A549 (cell line): ENCODE results near the gene TEX2. TPM values are rescaled to one million over a fixed set of nuclear protein-coding genes. Genes with fewer than 3 reads are reported as not detected.

Source experiments
- ATAC-seq, 2 experiments: fragments of 200-7000 bp in 1 of 2; fragments of >200 bp in 1 of 2; cut with Nextera tagmentation in 1 of 2; cut with Tn5 transposase in 1 of 2; 3 replicates each; pipeline versions ENCODE4 v1.8.0 to v1.9.1; 2018 to 2020; ENCODE audit warnings: mild to moderate bottlenecking in 1 of 2, moderate library complexity in 1 of 2
- CTCF ChIA-PET: fragments of 300-600 bp; sonication (Branson Sonifier 250); formaldehyde crosslinking; extraction: SDS; loops from one replicate; lab custom pipeline; 2021; ENCODE audit warnings: antibody characterized with exemption, inconsistent platforms; lab: Yijun Ruan, JAX
- POLR2A ChIA-PET: fragments of 350-600 bp; formaldehyde crosslinking; extraction: SDS; loops from one replicate; lab custom pipeline; 2021; ENCODE audit warnings: antibody characterized with exemption, inconsistent platforms; lab: Yijun Ruan, JAX
- DNase-seq, 2 experiments: peaks; one replicate each; pipeline versions ENCODE4 v3.0.0 to v3.0.0-alpha.2; 2011 to 2016; ENCODE audit warnings: low read depth in 1 of 2, low spot score in 1 of 2
- FAIRE-seq: peaks from 2 replicates; lab custom pipeline; 2011; peaks lifted over from hg19 to GRCh38; lab: Jason Lieb, UNC
- H3K27ac ChIP-seq, 2 experiments: fragments of >200 bp; sonication (Bioruptor Twin); formaldehyde crosslinking; 3 replicates each; pipeline ENCODE4 v1.5.1; 2016 to 2017
- H3K4me1 ChIP-seq: fragments of >200 bp; sonication (Bioruptor Twin); formaldehyde crosslinking; 3 replicates; pipeline ENCODE4 v1.6.1; 2016
- H3K4me2 ChIP-seq: fragments of >200 bp; sonication (Bioruptor Twin); formaldehyde crosslinking; 3 replicates; pipeline ENCODE4 v1.6.1; 2016
- H3K4me3 ChIP-seq: fragments of >200 bp; sonication (Bioruptor Twin); formaldehyde crosslinking; 3 replicates; pipeline ENCODE4 v1.5.1; 2016
- H3K9me3 ChIP-seq: fragments of >200 bp; sonication (Bioruptor Twin); formaldehyde crosslinking; 3 replicates; pipeline ENCODE4 v1.6.1; 2016
- CEBPB ChIP-seq, 2 experiments: fragments of >200 bp in 1 of 2; sonication (Bioruptor Twin) in 1 of 2; formaldehyde crosslinking in 1 of 2; IDR thresholded peaks; 2 replicates each; pipeline ENCODE4 v1.6.1; 2012 to 2016
- EHMT2 ChIP-seq: fragments of 200-600 bp; sonication (generic); IDR thresholded peaks from 2 replicates; pipeline ENCODE4 v1.6.1; 2016; ENCODE audit warnings: antibody characterized with exemption, low read depth, mild to moderate bottlenecking, moderate library complexity
- ESRRA ChIP-seq: fragments of 150-350 bp; IDR thresholded peaks from 2 replicates; pipeline ENCODE4 v1.6.1; 2014; ENCODE audit warnings: mild to moderate bottlenecking, low read length, borderline replicate concordance
- FOSL2 ChIP-seq, 2 experiments: fragments of 450-650 bp in 1 of 2; fragments of >200 bp in 1 of 2; sonication (Bioruptor Twin) in 1 of 2; formaldehyde crosslinking; IDR thresholded peaks; 2 replicates each; pipeline versions ENCODE4 v1.5.0 to v1.6.1; 2016 to 2020; ENCODE audit warnings: mild to moderate bottlenecking in 1 of 2, moderate library complexity in 1 of 2
- HEYL ChIP-seq: fragments of 250-450 bp; sonication (Bioruptor Pico); IDR thresholded peaks from 2 replicates; pipeline ENCODE4 v1.8.0; 2021; ENCODE audit warnings: mild to moderate bottlenecking, moderate library complexity
- HOXB5 ChIP-seq: fragments of 250-450 bp; sonication (Bioruptor Pico); IDR thresholded peaks from 2 replicates; pipeline ENCODE4 v1.5.0; 2020; ENCODE audit warnings: mild to moderate bottlenecking, moderate library complexity
- JUN ChIP-seq, 2 experiments: fragments of >200 bp; sonication (Bioruptor Twin); formaldehyde crosslinking; IDR thresholded peaks; 2 replicates in 1 of 2; 3 replicates in 1 of 2; pipeline ENCODE4 v1.6.1; 2016 to 2017
- KDM1A ChIP-seq: fragments of 200-600 bp; sonication (generic); IDR thresholded peaks from 2 replicates; pipeline ENCODE4 v1.6.1; 2016; ENCODE audit warnings: low read depth, mild to moderate bottlenecking
- KDM5A ChIP-seq: fragments of 200-600 bp; sonication (generic); IDR thresholded peaks from 2 replicates; pipeline ENCODE4 v1.6.1; 2016; ENCODE audit warnings: antibody characterized with exemption, mild to moderate bottlenecking
- PHF8 ChIP-seq: fragments of 200-600 bp; sonication (generic); IDR thresholded peaks from 2 replicates; pipeline ENCODE4 v1.6.1; 2016; ENCODE audit warnings: low read depth, mild to moderate bottlenecking, antibody characterized with exemption, moderate library complexity, borderline replicate concordance
- RAD21 ChIP-seq, 2 experiments: fragments of >200 bp in 1 of 2; sonication (Bioruptor Twin) in 1 of 2; formaldehyde crosslinking in 1 of 2; IDR thresholded peaks in 1 of 2; conservative IDR thresholded peaks in 1 of 2; 2 replicates in 1 of 2; 3 replicates in 1 of 2; pipeline ENCODE4 v1.6.1; 2012 to 2018; ENCODE audit warnings: inconsistent platforms in 1 of 2
- RCOR1 ChIP-seq: fragments of 150-350 bp; IDR thresholded peaks from 2 replicates; pipeline ENCODE4 v1.6.1; 2014; ENCODE audit warnings: antibody characterized with exemption, low read length, low read depth
- SREBF2 ChIP-seq: fragments of 450-650 bp; IDR thresholded peaks from 2 replicates; pipeline ENCODE4 v1.6.1; 2014; ENCODE audit warnings: mild to moderate bottlenecking, moderate library complexity
- TP53 ChIP-seq: fragments of 250-450 bp; sonication (Bioruptor Pico); IDR thresholded peaks from 2 replicates; pipeline ENCODE4 v1.5.0; 2021; ENCODE audit warnings: mild to moderate bottlenecking, moderate library complexity
- WGBS: methylation state at CpG from one replicate; pipeline ENCODE4 v1.1.6; 2017; ENCODE audit errors: missing lambda C conversion rate; 5-methylcytosine and 5-hydroxymethylcytosine counted together
- polyA plus RNA-seq, 4 experiments: library from polyadenylated mRNA; depleted of rRNA in 3 of 4; stranded (reverse); fragments of >200 nt; fragmentation: RNase III in 1 of 4; extraction: RNeasy Plus Mini Kit Qiagen cat#74134 plus additional on column Dnase treatment in 1 of 4; gene quantifications; 2 replicates in 3 of 4; 3 replicates in 1 of 4; pipeline ENCODE4 v1.2.3, GENCODE V29; 2011 to 2017
- TF ChIP-seq, protein P1 (sequence below): fragments of 150-350 bp; IDR thresholded peaks from 2 replicates; pipeline ENCODE4 v1.6.1; 2014; ENCODE audit warnings: low read depth, mild to moderate bottlenecking, low read length
- TF ChIP-seq, protein P2 (sequence below): IDR thresholded peaks from 2 replicates; pipeline ENCODE4 v1.6.1; 2012; ENCODE audit warnings: low read depth, borderline replicate concordance
- TF ChIP-seq, protein P3 (sequence below): IDR thresholded peaks from 2 replicates; pipeline ENCODE4 v1.6.1; 2012

Gene TEX2
- polyA plus RNA-seq, 2 of the 4 experiments (the other 2 are of a cell fraction): 9.3 to 16.2 TPM

DNA sequence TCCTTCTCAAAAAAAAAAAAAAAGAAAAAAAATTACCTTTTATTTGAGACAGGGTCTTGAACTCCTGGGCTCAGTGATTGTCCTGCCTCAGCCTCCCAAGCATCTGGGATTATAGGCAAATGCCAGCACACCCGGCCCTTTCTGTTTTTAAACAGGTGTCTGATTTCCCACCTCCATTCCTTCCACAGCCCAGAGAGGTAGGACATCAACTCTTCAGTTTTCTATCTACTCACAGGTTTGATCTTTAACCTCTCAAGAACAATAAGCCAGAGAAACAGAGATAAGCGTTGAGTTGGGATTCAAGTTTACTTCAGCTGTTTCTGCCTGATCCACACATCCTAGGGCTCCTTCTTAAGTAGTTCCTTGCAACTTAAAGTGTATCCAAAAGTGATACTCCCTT is 41.5 kb upstream of the TEX2 start:
- ChIA-PET CTCF (interaction anchor here (0.5 to 34.6 kb wide), 8 partner anchors 9 to 144 kb away, joined by 3 to 776 read pairs (median 6); no protein-coding TSS in a partner anchor), POLR2A (no interaction called here)
- ATAC-seq (no peak), FAIRE-seq (no peak), DNase-seq (no peak)
- 45% methylated on average over 2 of the region's 2 CpGs for WGBS
- no peaks in the 10 kb centered on the region for H3K4me1 ChIP-seq
- no peak overlapping the region for H3K4me2 ChIP-seq
- no peak for TF ChIP-seq PHF8
- no peak for TF ChIP-seq RAD21 (conservative IDR thresholded peaks at IDR 0.05 in 1 of 2, IDR thresholded peaks at IDR 0.05 in 1 of 2)
- TF ChIP-seq JUN (IDR thresholded peaks at IDR 0.05): no peak
- no peak for TF ChIP-seq HOXB5 (CRISPR knock-in tag)
- no peak for TF ChIP-seq FOSL2 (IDR thresholded peaks at IDR 0.05)
- no peak for TF ChIP-seq FOSL2 (CRISPR knock-in tag; IDR thresholded peaks at IDR 0.05)
- TF ChIP-seq RCOR1: no peak
- TF ChIP-seq, protein P1, sequence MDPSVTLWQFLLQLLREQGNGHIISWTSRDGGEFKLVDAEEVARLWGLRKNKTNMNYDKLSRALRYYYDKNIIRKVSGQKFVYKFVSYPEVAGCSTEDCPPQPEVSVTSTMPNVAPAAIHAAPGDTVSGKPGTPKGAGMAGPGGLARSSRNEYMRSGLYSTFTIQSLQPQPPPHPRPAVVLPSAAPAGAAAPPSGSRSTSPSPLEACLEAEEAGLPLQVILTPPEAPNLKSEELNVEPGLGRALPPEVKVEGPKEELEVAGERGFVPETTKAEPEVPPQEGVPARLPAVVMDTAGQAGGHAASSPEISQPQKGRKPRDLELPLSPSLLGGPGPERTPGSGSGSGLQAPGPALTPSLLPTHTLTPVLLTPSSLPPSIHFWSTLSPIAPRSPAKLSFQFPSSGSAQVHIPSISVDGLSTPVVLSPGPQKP: no peak
- no peak for TF ChIP-seq KDM5A
- TF ChIP-seq TP53: no peak
- no peak overlapping the region for H3K27ac ChIP-seq
- H3K9me3 ChIP-seq: no peaks in the 10 kb centered on the region
- no peak overlapping the region for H3K4me3 ChIP-seq

DNA sequence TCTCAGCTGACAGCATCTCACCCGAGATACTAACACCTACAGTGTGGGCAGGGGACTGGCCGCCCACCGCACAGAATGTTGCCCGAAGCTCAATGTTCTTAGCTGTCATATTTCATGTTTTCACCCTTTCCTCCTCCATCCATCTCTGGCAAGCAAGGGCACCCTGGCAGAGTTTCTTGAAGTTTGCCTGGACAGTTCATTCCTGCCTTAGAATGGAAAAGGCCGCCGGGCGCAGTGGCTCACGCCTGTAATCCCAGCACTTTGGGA is 37.6 kb upstream of the TEX2 start:
- ATAC-seq (no peak), DNase-seq (no peak), FAIRE-seq (no peak)
- WGBS: 79% methylated on average over 8 of the region's 8 CpGs
- Histone ChIP-seq H3K4me3 (no peak overlapping the region), H3K9me3 (no peaks in the 10 kb centered on the region), H3K4me2 (no peak overlapping the region), H3K27ac (no peak overlapping the region), H3K4me1 (no peaks in the 10 kb centered on the region)
- ChIA-PET CTCF (interaction anchor here (0.6 to 34.6 kb wide), 9 partner anchors 9 to 474 kb away, joined by 3 to 776 read pairs (median 3); no protein-coding TSS in a partner anchor), POLR2A (no interaction called here)
- TF ChIP-seq CEBPB (IDR thresholded peaks at IDR 0.05) (no peak), SREBF2 (no peak), KDM1A (no peak)
- TF ChIP-seq, protein P2, sequence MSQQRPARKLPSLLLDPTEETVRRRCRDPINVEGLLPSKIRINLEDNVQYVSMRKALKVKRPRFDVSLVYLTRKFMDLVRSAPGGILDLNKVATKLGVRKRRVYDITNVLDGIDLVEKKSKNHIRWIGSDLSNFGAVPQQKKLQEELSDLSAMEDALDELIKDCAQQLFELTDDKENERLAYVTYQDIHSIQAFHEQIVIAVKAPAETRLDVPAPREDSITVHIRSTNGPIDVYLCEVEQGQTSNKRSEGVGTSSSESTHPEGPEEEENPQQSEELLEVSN: no peak

DNA sequence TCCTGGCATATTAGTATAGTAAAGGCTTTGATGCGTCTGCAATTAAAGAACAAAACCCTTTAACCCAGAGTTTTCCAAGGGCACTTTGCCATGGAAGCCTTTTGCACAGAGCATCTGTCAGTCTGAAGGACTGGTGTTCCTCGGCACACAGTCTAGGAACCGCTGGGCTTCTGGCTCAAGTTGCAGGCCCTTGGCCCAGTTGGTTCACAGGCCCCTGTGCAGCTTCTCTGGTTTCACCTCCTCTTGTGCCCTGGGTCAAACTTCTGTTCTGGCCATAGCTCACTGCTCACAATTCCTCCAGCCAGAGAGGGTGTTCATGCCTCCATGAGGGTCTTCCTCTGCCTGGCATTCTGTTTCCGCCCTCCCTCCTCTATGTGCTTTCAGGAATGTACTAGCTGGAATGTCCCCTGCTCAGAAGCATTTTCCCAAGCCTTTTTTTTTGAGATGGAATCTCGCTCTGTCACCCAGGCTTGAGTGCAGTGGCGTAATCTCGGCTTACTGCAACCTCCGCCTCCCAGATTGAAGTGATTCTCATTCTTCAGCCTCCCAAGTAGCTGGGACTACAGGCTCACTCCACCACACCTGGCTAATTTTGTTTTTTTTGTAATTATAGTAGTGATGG is 34.5 kb upstream of the TEX2 start:
- DNase-seq (no peak), FAIRE-seq (no peak), ATAC-seq (no peak)
- POLR2A ChIA-PET: no interaction called here
- H3K4me3 ChIP-seq: no peak overlapping the region
- no peak overlapping the region for H3K27ac ChIP-seq
- CTCF ChIA-PET: interaction anchor here (1.0 to 34.6 kb wide), 4 partner anchors 9 to 121 kb away, joined by 5 to 776 read pairs (median 24); no protein-coding TSS in a partner anchor
- TF ChIP-seq, protein P3, sequence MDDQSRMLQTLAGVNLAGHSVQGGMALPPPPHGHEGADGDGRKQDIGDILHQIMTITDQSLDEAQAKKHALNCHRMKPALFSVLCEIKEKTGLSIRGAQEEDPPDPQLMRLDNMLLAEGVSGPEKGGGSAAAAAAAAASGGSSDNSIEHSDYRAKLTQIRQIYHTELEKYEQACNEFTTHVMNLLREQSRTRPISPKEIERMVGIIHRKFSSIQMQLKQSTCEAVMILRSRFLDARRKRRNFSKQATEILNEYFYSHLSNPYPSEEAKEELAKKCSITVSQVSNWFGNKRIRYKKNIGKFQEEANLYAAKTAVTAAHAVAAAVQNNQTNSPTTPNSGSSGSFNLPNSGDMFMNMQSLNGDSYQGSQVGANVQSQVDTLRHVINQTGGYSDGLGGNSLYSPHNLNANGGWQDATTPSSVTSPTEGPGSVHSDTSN: no peak
- TF ChIP-seq ESRRA (no peak), RCOR1 (no peak), HEYL (CRISPR knock-in tag) (no peak), SREBF2 (no peak), EHMT2 (no peak), CEBPB (IDR thresholded peaks at IDR 0.05) (no peak)
- 89% methylated on average over 8 of the region's 8 CpGs for WGBS
- H3K4me2 ChIP-seq: no peak overlapping the region
- H3K9me3 ChIP-seq: no peaks in the 10 kb centered on the region
- H3K4me1 ChIP-seq: no peaks in the 10 kb centered on the region
